Left cardiac atrium (tissue), 4 donors: ENCODE results near the gene UPK3BL1. TPM values are rescaled to one million over a fixed set of nuclear protein-coding genes. Genes with fewer than 3 reads are reported as not detected.
"Not testable (repeated sequence)": the region's sequence is repeated elsewhere in the genome, so short reads cannot be mapped to it uniquely, and the experiment has no call there.

Source experiments
- ATAC-seq, 2 donors: fragments of 200-7000 bp; cut with Tn5 transposase; one replicate each; pipeline ENCODE4 v1.9.1; 2020; ENCODE audit warnings: mild to moderate bottlenecking in 2 of 2, moderate library complexity in 2 of 2
- DNase-seq: peaks from one replicate; pipeline ENCODE4 v3.0.0-alpha.2; 2020
- intact Hi-C, 2 donors: fragments of 100-400 bp; cut with DNase I; formaldehyde crosslinking; loops; one replicate each; pipeline versions ENCODE4 v1.14.1 to v1.15.1; 2022 to 2023
- total RNA-seq, 2 donors: library from RNA; stranded (reverse); fragmentation: NEBNext Ultra II Directional; extraction: Animal tissue kit (Norgen Biotek cat#: 25700); gene quantifications; one replicate each; pipeline ENCODE4 v1.2.1, GENCODE V29; 2021
- donor health status: DM: no; HTN: yes; CAD: no.
- donor health status: DM: no; HTN: yes; CAD: no; lungs with severe emphysema.
- donor health status: DM: yes; HTN: yes; CAD: no.
- donor health status: Dilated cardiomyopathy.

The UPK3BL1 gene
- total RNA-seq, 2 donors from 2014 or later, result 8.3 to 19.2 TPM

- ATAC-seq, DNase-seq, intact Hi-C loops: not testable (repeated sequence)
Measured at GRCh38 chr7:102599699-102600098, 42.9 kb downstream of the UPK3BL1 start.

- ATAC-seq, intact Hi-C loops, DNase-seq: not testable (repeated sequence)
Measured at GRCh38 chr7:102596036-102596435, 46.6 kb downstream of the UPK3BL1 start.

GRCh38 chr7:102593637-102594334 lies 48.8 kb downstream of the UPK3BL1 start:
- DNase-seq, intact Hi-C loops: not testable (repeated sequence)
- ATAC-seq, result peak; percentile 49 to 54

GRCh38 chr7:102592477-102593019 lies 50.0 kb downstream of the UPK3BL1 start:
- DNase-seq (peak; percentile 35), ATAC-seq (peak; percentile 87 to 92)
- intact Hi-C loops, result not testable (repeated sequence)

GRCh38 chr7:102589857-102590256 lies 52.7 kb downstream of the UPK3BL1 start:
- peak in 1 of 2 donors; percentile 27 for ATAC-seq
- intact Hi-C loops, DNase-seq: not testable (repeated sequence)

Other genes with a start within 250 kb of the UPK3BL1 start
- gene PRKRIP1, start 246.4 kb downstream of the UPK3BL1 start, total RNA-seq, result 10 to 100 TPM; 12.9 to 19.7 TPM
- gene ORAI2, start 209.2 kb downstream of the UPK3BL1 start, total RNA-seq, result 10 to 100 TPM in 1 of 2 donors, 1 to 10 TPM in 1; 6.0 to 12.1 TPM
- 1 to 10 TPM; 7.1 to 7.2 TPM for gene ALKBH4, start 177.9 kb downstream of the UPK3BL1 start, total RNA-seq
- 10 to 100 TPM in 1 of 2 donors, 1 to 10 TPM in 1; 9.8 to 12.2 TPM for gene LRWD1, start 177.8 kb downstream of the UPK3BL1 start, total RNA-seq
- gene POLR2J, start 163.9 kb downstream of the UPK3BL1 start, total RNA-seq, result 10 to 100 TPM; 42.9 to 52.7 TPM
- gene RASA4B, start 125.0 kb downstream of the UPK3BL1 start, total RNA-seq, result 10 to 100 TPM in 1 of 2 donors, 1 to 10 TPM in 1; 3.2 to 14.3 TPM
- gene UPK3BL2, start 99.1 kb downstream of the UPK3BL1 start, total RNA-seq, result 1 to 10 TPM; 2.9 to 3.1 TPM
- not detected for gene SPDYE2, start 91.6 kb downstream of the UPK3BL1 start, total RNA-seq
- 10 to 100 TPM in 1 of 2 donors, 1 to 10 TPM in 1; 9.2 to 14.6 TPM for gene POLR2J3, start 70.2 kb downstream of the UPK3BL1 start, total RNA-seq
- gene RASA4, start 26.0 kb downstream of the UPK3BL1 start, total RNA-seq, result 10 to 100 TPM; 16.2 to 33.5 TPM
- not detected for gene SPDYE2B, start 7.5 kb upstream of the UPK3BL1 start, total RNA-seq
- 1 to 10 TPM; 1.9 to 4.2 TPM for gene POLR2J2, start 28.9 kb upstream of the UPK3BL1 start, total RNA-seq
- gene FAM185A, start 106.2 kb upstream of the UPK3BL1 start, total RNA-seq, result 1 to 10 TPM; 4.4 to 4.5 TPM